ENCODE results near the gene AXIN1. TPM values are rescaled to one million over a fixed set of nuclear protein-coding genes. Genes with fewer than 3 reads are reported as not detected.

Gene AXIN1
- total RNA-seq, 1 experiment from 2014 or later = 42.0 TPM

DNA sequence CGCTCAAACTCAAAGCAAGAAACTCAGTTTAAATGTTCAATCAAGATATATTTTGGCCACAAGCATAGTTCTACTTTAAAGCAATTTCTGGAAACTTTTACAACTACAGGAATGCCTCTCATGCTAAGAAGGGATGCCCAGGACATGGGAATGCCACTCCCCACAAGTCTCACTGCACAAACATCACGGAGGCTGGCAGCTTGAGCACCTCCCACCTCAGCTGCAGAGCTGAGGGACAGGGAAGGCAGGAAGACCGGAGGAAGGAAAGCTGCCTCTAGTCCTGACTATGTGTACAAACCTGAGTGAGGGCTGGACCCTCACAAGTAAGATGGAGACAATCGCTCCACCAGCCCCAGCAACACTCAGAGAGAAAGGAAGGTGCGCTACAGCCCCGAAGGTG lies 5.3 kb downstream of the AXIN1 start:
- intact Hi-C loops (cut with micrococcal nuclease; ENCODE audit: unreplicated experiment) = no loop called here
- Histone ChIP-seq H3K4me2 (no peak overlapping the region), H3K4me3 (no peak overlapping the region), H3F3A (ENCODE audit: insufficient read depth, low read depth) (peaks cover 5% of the 10 kb centered on the region; the same call in 1 of the 2 replicates), H3K27ac (no peak overlapping the region), H3K9me3 (ENCODE audit: insufficient read depth, low read depth) (no peaks in the 10 kb centered on the region), H3K9me2 (ENCODE audit: insufficient read depth) (no peaks in the 10 kb centered on the region), H3K4me1 (replicated peaks; ENCODE audit: insufficient read depth) (0 out of 2 replicates have a peak, but pooled peaks cover 5% of the 10 kb centered on the region), H3K27me3 (ENCODE audit: insufficient read depth, low read depth) (no peaks in the 10 kb centered on the region), H4K20me1 (ENCODE audit: insufficient read depth) (peaks cover 48% of the 10 kb centered on the region), H3K79me2 (ENCODE audit: low read depth) (peaks cover 92% of the 10 kb centered on the region), H3K36me3 (ENCODE audit: low read depth) (0 out of 2 replicates have a peak, but pooled peaks cover 5% of the 10 kb centered on the region), H2AFZ (no peak overlapping the region)
- POLR2A ChIA-PET (ENCODE audit: unreplicated experiment) = no interaction called here
- no peak for DNase-seq
- CTCF ChIA-PET = no interaction called here
- TF ChIP-seq, protein P1, sequence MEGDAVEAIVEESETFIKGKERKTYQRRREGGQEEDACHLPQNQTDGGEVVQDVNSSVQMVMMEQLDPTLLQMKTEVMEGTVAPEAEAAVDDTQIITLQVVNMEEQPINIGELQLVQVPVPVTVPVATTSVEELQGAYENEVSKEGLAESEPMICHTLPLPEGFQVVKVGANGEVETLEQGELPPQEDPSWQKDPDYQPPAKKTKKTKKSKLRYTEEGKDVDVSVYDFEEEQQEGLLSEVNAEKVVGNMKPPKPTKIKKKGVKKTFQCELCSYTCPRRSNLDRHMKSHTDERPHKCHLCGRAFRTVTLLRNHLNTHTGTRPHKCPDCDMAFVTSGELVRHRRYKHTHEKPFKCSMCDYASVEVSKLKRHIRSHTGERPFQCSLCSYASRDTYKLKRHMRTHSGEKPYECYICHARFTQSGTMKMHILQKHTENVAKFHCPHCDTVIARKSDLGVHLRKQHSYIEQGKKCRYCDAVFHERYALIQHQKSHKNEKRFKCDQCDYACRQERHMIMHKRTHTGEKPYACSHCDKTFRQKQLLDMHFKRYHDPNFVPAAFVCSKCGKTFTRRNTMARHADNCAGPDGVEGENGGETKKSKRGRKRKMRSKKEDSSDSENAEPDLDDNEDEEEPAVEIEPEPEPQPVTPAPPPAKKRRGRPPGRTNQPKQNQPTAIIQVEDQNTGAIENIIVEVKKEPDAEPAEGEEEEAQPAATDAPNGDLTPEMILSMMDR (conservative IDR thresholded peaks at IDR 0.05) = no peak
- TF ChIP-seq EZH2 (IDR thresholded peaks at IDR 0.05; ENCODE audit: low read depth) = no peak
- BruUV-seq (replicated peaks) = no TSS peak

- peaks cover 90% of the 10 kb centered on the region for H3K79me2 ChIP-seq (ENCODE audit: low read depth)
- no peak overlapping the region for H2AFZ ChIP-seq
- H3K27ac ChIP-seq = no peak overlapping the region
- H4K20me1 ChIP-seq (ENCODE audit: insufficient read depth) = peaks cover 49% of the 10 kb centered on the region
- 0 out of 2 replicates have a peak, but pooled peaks cover 5% of the 10 kb centered on the region for H3K36me3 ChIP-seq (ENCODE audit: low read depth)
- no peaks in the 10 kb centered on the region for H3K27me3 ChIP-seq (ENCODE audit: insufficient read depth, low read depth)
- CTCF ChIA-PET = no interaction called here
- no TSS peak for BruUV-seq (replicated peaks)
- no peaks in the 10 kb centered on the region for H3K9me3 ChIP-seq (ENCODE audit: insufficient read depth, low read depth)
- no peak overlapping the region for H3K4me2 ChIP-seq
- H3F3A ChIP-seq (ENCODE audit: insufficient read depth, low read depth) = peaks cover 5% of the 10 kb centered on the region; the same call in 1 of the 2 replicates
- 0 out of 2 replicates have a peak, but pooled peaks cover 5% of the 10 kb centered on the region for H3K4me1 ChIP-seq (replicated peaks; ENCODE audit: insufficient read depth)
- no peak overlapping the region for H3K4me3 ChIP-seq
- TF ChIP-seq, protein P1 (conservative IDR thresholded peaks at IDR 0.05) = no peak
- TF ChIP-seq EZH2 (IDR thresholded peaks at IDR 0.05; ENCODE audit: low read depth) = no peak
- no peaks in the 10 kb centered on the region for H3K9me2 ChIP-seq (ENCODE audit: insufficient read depth)
- intact Hi-C loops (cut with micrococcal nuclease; ENCODE audit: unreplicated experiment) = no loop called here
- DNase-seq = no peak
- POLR2A ChIA-PET (ENCODE audit: unreplicated experiment) = interaction anchor here (0.7 kb wide), 1 partner anchor 92 kb away, joined by 3 read pairs; no protein-coding TSS in a partner anchor
Measured at GRCh38 chr16:346587-346986, 5.9 kb downstream of the AXIN1 start.

- Histone ChIP-seq H2AFZ (no peak overlapping the region), H4K20me1 (ENCODE audit: insufficient read depth) (peaks cover 51% of the 10 kb centered on the region), H3K36me3 (ENCODE audit: low read depth) (0 out of 2 replicates have a peak, but pooled peaks cover 5% of the 10 kb centered on the region), H3K79me2 (ENCODE audit: low read depth) (peaks cover 83% of the 10 kb centered on the region), H3F3A (ENCODE audit: insufficient read depth, low read depth) (peaks cover 5% of the 10 kb centered on the region; the same call in 1 of the 2 replicates), H3K27ac (no peak overlapping the region), H3K4me2 (no peak overlapping the region), H3K4me3 (no peak overlapping the region), H3K9me2 (ENCODE audit: insufficient read depth) (no peaks in the 10 kb centered on the region), H3K9me3 (ENCODE audit: insufficient read depth, low read depth) (no peaks in the 10 kb centered on the region), H3K27me3 (ENCODE audit: insufficient read depth, low read depth) (no peaks in the 10 kb centered on the region), H3K4me1 (replicated peaks; ENCODE audit: insufficient read depth) (no peaks in the 10 kb centered on the region)
- TF ChIP-seq, protein P1 (conservative IDR thresholded peaks at IDR 0.05) = no peak
- TF ChIP-seq EZH2 (IDR thresholded peaks at IDR 0.05; ENCODE audit: low read depth) = no peak
- no TSS peak for BruUV-seq (replicated peaks)
- POLR2A ChIA-PET (ENCODE audit: unreplicated experiment) = no interaction called here
- CTCF ChIA-PET = interaction anchor here (0.7 kb wide), 1 partner anchor 48 kb away, joined by 3 read pairs; no protein-coding TSS in a partner anchor
- intact Hi-C loops (cut with micrococcal nuclease; ENCODE audit: unreplicated experiment) = no loop called here
- DNase-seq = no peak
Measured at GRCh38 chr16:345772-346171, 6.8 kb downstream of the AXIN1 start.

Measured in PC-9 (cell line).